ENCODE data around the gene RNF181.
"Not testable (repeated sequence)": the region's sequence is repeated elsewhere in the genome, so short reads cannot be mapped to it uniquely, and the experiment has no call there.

Gene RNF181

DNA sequence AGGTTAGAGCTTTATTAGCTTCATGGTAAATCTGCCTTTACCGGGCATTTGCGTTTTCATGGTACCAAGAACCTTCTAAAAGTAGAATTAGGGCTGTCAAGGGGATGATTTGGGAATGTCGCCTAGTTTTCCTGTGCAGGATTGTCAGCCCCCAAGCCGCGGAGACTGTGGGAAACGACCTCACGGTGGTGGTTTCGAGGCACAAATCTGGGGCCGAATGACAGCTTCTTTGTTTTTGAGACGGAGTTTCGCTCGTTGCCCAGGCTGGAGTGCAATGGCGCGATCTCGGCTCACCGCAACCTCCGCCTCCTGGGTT, 19.8 kb downstream of the RNF181 start:
- peaks cover 0 to 46% (median 23%) of the 10 kb centered on the region in 4 donors for H3K4me1 ChIP-seq
- H3K36me3 ChIP-seq: peaks cover 4 to 18% (median 17%) of the 10 kb centered on the region in 3 donors
- H3K4me3 ChIP-seq: peak overlapping the region; percentile 82 to 90
- no peaks in the 10 kb centered on the region for H3K9me3 ChIP-seq
- intact Hi-C loops (cut with DNase I; ENCODE audit: low total_unique reads): no loop called here
- peak overlapping the region; percentile 84 to 87 for H3K27ac ChIP-seq
- DNase-seq: no peak
- TF ChIP-seq, protein P1, sequence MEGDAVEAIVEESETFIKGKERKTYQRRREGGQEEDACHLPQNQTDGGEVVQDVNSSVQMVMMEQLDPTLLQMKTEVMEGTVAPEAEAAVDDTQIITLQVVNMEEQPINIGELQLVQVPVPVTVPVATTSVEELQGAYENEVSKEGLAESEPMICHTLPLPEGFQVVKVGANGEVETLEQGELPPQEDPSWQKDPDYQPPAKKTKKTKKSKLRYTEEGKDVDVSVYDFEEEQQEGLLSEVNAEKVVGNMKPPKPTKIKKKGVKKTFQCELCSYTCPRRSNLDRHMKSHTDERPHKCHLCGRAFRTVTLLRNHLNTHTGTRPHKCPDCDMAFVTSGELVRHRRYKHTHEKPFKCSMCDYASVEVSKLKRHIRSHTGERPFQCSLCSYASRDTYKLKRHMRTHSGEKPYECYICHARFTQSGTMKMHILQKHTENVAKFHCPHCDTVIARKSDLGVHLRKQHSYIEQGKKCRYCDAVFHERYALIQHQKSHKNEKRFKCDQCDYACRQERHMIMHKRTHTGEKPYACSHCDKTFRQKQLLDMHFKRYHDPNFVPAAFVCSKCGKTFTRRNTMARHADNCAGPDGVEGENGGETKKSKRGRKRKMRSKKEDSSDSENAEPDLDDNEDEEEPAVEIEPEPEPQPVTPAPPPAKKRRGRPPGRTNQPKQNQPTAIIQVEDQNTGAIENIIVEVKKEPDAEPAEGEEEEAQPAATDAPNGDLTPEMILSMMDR (IDR thresholded peaks at IDR 0.05): no peak
- H3K27me3 ChIP-seq: no peaks in the 10 kb centered on the region

DNA sequence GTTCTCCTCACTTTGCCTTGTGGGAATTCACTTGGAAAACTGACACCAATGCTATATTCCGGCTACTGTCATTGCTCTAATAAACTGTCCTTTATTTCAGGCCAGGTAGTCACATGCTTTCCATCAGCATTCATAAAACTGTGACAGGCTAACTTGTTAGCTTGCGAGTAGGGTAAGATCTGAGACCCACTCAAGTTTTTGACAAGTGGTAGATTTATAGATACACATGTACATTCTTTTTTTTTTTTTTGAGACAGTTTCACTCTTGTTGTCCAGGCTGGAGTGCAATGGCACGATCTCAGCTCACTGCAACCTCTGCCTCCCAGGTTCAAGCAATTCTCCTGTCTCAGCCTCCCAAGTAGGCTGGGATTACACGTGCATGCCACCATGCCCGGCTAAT, 22.2 kb downstream of the RNF181 start:
- H3K4me3 ChIP-seq; H3K27ac ChIP-seq; intact Hi-C loops (cut with DNase I; ENCODE audit: low total_unique reads); DNase-seq; H3K9me3 ChIP-seq; H3K27me3 ChIP-seq: not testable (repeated sequence)
- peaks cover 0 to 32% (median 15%) of the 10 kb centered on the region in 4 donors for H3K4me1 ChIP-seq
- H3K36me3 ChIP-seq: peaks cover 23 to 41% (median 38%) of the 10 kb centered on the region in 3 donors

DNA sequence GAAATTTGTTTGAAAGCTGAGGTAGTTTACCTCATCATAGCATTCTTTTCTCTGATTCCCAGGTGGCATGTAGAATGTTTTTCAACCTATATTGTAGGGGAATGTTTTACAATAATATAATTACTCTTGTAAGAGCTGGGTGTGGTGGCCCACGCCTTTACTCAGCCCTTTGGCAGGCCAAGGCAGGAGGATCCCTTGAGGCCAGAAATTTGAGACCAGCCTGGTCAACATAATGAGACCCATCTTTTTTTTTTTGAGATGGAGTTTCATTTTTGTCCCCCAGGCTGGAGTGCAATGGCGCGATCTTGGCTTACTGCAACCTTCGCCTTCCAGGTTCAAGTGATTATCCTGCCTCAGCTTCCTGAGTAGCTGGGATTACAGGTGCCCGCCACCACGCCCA, 24.1 kb downstream of the RNF181 start:
- intact Hi-C loops (cut with DNase I; ENCODE audit: low total_unique reads): no loop called here
- H3K27ac ChIP-seq: no peak overlapping the region
- TF ChIP-seq, protein P1 (IDR thresholded peaks at IDR 0.05): no peak
- DNase-seq: no peak
- H3K36me3 ChIP-seq: peaks cover 42 to 58% (median 55%) of the 10 kb centered on the region in 3 donors
- no peaks in the 10 kb centered on the region for H3K9me3 ChIP-seq
- no peak overlapping the region for H3K4me3 ChIP-seq
- H3K4me1 ChIP-seq: peaks cover 0 to 32% (median 15%) of the 10 kb centered on the region in 4 donors
- H3K27me3 ChIP-seq: no peaks in the 10 kb centered on the region

DNA sequence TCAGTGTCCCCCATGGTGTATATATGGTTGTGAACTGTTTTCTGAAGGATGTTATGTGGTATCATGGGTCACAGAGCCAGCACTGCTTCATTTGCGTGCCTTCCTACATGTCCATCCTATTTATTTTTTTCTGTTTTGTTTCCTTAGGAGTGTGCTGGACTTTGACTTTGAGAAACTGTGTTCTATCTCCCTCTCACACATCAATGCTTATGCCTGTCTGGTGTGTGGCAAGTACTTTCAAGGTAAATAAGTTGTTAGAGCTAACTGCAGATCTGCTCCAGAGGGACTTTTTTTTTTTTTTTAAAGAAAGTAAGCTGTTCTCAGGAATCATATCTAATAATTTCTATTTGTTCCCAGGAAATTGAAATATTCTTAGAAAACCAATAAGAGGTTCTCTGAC, 25.8 kb downstream of the RNF181 start:
- DNase-seq: no peak
- H3K27me3 ChIP-seq: no peaks in the 10 kb centered on the region
- no peaks in the 10 kb centered on the region for H3K9me3 ChIP-seq
- no peak overlapping the region for H3K4me3 ChIP-seq
- TF ChIP-seq, protein P1 (IDR thresholded peaks at IDR 0.05): no peak
- peaks cover 0 to 25% (median 15%) of the 10 kb centered on the region in 4 donors for H3K4me1 ChIP-seq
- intact Hi-C loops (cut with DNase I; ENCODE audit: low total_unique reads): no loop called here
- peaks cover 59 to 75% (median 70%) of the 10 kb centered on the region in 3 donors for H3K36me3 ChIP-seq
- no peak overlapping the region for H3K27ac ChIP-seq

DNA sequence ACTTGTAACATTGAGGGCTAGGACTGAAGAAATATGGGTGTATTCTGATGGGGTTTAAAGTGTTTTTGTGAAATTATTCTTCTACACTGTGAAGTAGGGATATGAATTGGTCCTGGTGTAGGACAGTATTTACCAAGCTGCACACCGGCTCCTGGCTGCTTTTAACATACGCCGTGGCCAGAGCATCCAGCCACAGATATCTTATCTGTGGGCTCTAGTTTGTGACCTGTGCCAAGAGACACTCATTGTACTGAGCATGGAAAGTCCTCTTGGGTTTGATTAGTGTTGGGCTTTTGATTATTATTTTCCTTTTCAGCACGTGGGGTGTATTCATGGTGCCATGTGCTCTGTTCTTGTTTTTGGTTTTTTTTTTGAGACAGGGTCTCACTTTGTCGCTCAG, 28.4 kb downstream of the RNF181 start:
- Histone ChIP-seq H3K4me3 (no peak overlapping the region), H3K27ac (no peak overlapping the region), H3K9me3 (no peaks in the 10 kb centered on the region), H3K27me3 (no peaks in the 10 kb centered on the region), H3K36me3 (peaks cover 77 to 98% (median 94%) of the 10 kb centered on the region in 3 donors), H3K4me1 (peaks cover 0 to under 1% (median under 1%) of the 10 kb centered on the region in 4 donors)
- DNase-seq: no peak
- intact Hi-C loops (cut with DNase I; ENCODE audit: low total_unique reads): no loop called here
- TF ChIP-seq, protein P1 (IDR thresholded peaks at IDR 0.05): no peak

DNA sequence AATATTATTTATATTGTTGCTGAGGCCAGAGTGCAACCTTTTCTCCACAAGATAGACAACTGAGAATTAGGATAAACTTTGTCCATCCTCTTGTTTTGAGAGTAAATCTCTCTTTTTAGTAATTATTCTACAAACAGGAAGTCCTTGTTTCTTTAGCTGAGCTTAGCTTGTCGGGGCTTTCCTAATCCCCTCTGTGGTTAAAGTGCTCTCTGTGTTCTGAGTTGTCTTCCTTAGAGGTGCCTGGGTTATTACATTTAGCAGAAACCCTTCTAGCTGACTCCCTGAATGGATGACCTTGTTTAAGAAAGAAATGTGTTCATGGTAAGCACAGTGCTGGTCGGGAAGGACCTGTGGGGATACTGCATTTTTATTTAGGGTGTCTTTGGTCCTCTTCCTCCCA, 33.1 kb downstream of the RNF181 start:
- H3K4me1 ChIP-seq: no peaks in the 10 kb centered on the region
- H3K27ac ChIP-seq: no peak overlapping the region
- DNase-seq: no peak
- TF ChIP-seq, protein P1 (IDR thresholded peaks at IDR 0.05): no peak
- peaks cover 83 to 100% (median 95%) of the 10 kb centered on the region in 3 donors for H3K36me3 ChIP-seq
- no peaks in the 10 kb centered on the region for H3K27me3 ChIP-seq
- no peak overlapping the region for H3K4me3 ChIP-seq
- H3K9me3 ChIP-seq: no peaks in the 10 kb centered on the region
- intact Hi-C loops (cut with DNase I; ENCODE audit: low total_unique reads): no loop called here

Measured in tibial artery (tissue), 4 donors.